NCI-H187 treated with DMSO at 0.1 percent for 48 hours (cell line): ENCODE measurements around the gene SPNS1.

Experiments used
- DNase-seq: peaks from one replicate; lab custom pipeline; 2025; lab: John Stamatoyannopoulos, UW

Gene SPNS1

DNA sequence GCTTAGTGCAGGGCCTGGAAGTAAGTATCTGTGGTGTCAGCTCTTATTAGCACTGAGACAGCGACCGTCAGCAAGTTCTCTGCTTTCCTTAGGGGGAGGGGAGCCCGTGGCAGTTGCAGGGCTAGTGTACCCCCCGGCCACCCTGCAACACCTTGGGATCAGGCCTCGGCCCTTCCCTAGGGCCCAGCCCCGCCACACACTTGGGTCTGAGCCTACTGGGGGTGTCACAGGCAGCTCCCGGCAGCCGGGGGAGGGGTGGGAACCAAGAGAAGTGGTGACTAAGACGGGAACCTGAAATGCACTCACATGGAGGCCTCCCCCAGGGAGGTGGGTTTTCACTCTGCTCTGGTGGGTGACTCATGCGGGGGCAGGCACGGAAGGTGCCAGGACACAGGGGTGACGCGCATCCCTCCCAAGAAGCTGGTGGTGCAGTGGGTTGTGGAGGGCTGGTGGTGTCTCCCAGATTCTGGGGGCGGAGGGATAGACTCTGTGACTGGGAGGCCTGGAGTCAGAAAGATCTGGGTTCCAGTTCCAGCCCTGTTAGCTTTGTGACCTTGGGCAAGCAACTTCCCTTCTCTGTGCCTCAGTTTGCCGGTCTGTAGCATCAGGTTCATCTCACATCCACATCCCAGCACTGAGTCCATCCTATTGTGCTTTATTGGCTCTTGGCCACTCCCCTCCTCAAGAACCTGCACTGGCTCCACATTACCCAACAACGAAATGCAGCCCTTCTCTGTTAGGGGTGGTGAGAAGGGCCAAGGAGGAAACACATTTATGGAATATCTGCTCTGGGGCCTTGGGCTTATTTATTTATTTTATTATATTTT is 54.8 kb downstream of the SPNS1 start:
- no peak for DNase-seq

DNA sequence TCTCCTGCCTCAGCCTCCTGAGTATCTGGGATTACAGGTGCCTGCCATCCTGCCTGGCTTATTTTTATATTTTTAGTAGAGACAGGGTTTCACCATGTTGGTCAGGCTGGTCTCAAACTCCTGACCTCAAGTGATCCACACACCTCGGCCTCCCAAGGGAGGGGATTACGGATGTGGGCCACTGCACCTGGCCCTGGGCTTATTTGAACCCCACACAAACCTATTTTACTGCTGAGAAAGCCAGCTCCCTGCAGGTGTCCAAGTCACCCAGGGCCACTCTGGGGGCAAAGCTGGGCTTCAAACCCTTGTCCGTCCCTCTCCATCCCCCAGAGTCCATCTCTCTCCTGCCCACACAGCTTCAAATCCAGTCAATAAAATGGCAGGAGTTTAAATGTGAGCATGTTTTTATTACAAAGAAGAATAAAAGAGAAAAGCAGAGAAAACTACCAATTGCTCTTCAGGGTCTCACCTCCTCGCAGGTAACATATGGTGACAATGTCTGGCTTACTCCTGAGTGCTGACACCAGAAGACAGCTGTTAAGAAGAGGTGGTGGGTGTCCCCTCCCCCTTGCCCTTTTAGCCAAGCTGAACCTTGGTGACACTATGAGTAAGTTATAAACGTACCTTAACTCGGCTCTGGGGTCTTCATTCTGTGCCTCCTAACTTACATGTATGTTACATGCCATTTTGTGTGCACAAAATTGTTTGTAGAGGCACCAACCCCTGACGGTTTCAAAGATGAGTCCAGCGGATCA is 55.7 kb downstream of the SPNS1 start:
- no peak for DNase-seq
